HG02588 (cell line): ENCODE results near the gene SAP30L.

Experiments used
- ATAC-seq: cut with Tn5 transposase; IDR thresholded peaks from one replicate; pipeline ENCODE4 v1.9.1; 2021; ENCODE audit warnings: mild to moderate bottlenecking, moderate library complexity; ENCODE audit not compliant: unreplicated experiment

Gene SAP30L

DNA sequence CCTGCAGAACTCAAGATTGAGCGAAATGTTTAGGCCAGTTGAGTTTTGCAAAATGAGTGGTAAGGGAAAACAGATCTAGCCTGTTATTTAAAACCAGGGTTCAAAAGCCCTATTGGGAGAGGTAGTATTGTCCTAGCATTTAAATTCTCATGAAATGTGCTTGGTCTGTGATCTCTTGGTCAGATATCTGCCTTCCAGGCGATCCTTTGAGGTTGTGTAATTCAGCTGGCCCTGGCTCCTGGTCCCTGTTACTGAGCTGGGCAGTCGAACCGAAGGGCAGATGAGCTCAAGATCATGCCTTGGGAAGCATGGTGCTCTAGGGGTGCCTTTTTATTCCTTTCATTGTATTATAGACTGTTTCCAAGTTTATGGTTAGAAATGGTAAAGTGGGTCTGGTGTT, 14.4 kb downstream of the SAP30L start:
- ATAC-seq, result no peak

DNA sequence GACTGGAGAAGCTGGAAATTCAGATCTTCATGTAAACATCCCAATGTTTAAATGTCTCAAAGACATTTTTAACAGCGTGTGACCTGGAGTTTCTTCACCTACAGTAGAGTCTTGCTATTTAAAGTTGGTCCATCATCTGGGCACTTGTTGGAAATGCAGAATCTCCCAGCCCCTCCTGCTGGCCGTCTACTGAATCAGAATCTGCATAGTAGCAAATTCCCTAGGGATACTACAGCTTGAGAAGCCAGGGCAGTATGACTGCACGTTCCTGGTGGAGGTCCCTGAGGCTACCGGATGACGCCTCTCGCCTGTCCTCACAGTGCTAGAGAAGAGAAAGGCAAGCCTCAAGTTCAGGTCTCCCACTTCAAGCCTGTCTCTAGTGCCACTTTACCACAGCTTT, 15.7 kb downstream of the SAP30L start:
- no peak for ATAC-seq

DNA sequence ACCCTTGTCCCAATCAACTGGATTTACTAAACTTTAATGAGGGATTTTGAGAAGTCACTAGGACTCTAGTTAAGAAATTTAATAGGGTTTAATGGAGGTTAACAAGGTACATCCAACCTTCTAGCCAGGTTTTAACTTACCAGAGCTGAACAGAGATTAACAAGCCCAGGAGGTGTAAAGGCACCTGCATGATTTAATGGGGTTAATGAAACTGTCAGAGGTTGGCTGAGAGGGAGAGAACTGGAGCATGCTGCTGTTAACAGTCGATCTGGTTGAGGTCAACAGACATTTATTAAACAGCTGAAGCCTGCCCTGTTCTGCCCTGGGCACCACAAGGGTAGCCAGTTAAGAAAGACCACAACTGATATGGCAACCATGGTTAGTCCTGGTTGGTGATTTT, 18.6 kb downstream of the SAP30L start:
- ATAC-seq, result no peak

DNA sequence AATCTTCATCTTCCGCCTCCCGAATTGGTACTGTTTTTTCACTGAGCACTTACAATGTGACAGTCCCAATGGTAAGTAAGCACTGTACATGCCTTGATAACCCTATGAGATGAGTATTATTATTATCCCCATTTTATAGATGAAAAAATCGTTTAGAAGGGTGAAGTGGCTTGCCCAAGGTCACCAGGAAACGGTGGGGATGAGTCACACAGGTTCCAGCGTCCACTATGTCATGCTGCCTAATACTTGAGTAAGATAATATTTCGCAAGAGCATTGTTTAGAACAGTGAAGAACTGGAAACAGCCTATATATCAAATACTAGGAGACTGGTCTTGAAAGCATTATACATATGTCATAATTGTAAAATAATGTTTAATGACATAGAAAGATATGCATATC, 19.4 kb downstream of the SAP30L start:
- no peak for ATAC-seq

DNA sequence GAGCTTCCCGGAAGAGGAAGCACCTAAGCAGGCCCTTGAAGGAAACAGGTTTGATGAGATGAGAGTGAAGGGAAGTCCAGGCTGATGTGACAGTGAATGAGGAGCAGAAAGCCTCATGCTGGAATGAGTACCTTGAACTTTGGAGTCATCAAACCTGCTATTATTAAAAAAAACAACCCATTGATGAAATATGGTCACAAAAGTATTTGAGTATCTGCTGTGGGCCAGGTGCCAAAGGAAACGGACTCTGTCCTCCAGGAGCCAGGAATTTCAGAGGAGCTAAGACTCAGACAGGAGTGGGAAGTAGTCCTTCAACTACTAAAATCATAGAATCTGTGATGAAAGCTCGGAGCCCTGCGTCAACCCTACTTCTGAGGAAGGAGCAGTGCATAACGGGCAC, 20.4 kb downstream of the SAP30L start:
- no peak for ATAC-seq

DNA sequence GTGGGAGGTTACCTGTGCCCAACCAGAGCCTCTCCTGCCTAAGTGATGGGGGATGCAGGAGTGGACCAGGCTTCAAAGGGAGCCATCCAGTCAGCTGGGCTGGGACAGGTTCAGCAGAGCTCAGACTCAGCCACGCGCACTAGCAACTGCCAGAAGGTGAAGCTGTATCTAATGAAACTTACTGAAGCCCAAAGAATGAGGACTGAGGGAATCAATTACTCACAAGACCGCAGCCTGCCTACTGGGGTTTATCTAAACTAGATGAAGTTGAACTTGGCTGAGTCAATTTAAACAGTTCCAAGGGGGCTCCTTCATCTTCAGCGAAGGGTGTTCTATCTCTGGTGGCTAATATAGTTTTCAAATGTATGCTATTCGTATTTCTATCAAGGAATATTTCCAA, 20.9 kb downstream of the SAP30L start:
- ATAC-seq, result no peak

DNA sequence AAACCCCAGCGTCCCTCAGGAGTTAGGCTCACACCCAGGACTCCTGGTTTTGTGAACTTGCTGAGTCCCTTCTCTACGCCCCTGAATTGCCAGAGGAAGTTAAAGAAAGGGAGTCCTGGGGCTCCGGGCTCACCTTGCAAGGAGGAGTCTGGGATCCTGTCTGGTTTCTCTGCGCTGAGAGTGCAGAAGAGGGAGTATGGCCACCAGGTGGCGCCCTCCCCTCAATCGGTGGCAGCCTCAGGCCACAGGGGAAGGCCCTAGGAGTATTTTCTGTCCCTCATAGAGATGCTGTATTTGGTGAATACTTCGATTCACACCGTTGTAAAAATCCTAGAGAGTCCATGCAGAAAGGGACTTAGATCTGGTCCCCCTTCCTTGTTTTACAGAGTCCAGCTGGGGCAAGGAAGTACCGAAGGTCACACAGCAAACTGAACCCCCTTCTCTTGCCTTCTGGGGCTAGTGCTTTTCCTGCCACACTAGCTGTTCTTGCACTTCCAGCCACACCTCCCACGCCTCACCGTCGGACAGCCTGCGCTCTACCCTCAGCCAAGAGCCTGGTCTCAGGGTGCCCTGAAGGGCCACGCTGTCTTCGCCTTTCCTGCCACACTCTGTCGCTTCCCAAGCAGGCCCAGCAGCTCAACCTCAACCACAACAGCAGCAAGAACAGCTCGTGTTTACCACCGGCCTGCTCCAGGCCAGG, 22.0 kb downstream of the SAP30L start:
- ATAC-seq, result peak; percentile 98

DNA sequence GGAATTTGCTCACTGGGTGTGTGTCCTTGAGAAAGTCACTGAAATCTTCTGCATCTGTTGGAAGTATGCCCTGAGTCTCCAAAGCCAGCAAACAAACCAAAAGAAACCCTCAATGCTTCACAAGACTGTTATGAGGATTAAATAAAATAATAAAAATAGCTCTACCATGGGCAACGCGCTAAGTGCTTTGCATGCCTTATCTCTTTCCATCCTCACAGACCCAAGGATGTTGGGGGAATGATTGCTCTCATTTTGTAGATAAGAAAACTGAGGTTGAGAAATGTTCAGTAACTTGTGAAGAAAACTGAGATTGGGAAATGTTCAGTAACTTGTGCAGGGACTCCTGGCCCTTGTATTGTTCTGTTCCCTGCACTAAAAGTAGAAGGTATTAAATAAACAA, 24.3 kb downstream of the SAP30L start:
- no peak for ATAC-seq

DNA sequence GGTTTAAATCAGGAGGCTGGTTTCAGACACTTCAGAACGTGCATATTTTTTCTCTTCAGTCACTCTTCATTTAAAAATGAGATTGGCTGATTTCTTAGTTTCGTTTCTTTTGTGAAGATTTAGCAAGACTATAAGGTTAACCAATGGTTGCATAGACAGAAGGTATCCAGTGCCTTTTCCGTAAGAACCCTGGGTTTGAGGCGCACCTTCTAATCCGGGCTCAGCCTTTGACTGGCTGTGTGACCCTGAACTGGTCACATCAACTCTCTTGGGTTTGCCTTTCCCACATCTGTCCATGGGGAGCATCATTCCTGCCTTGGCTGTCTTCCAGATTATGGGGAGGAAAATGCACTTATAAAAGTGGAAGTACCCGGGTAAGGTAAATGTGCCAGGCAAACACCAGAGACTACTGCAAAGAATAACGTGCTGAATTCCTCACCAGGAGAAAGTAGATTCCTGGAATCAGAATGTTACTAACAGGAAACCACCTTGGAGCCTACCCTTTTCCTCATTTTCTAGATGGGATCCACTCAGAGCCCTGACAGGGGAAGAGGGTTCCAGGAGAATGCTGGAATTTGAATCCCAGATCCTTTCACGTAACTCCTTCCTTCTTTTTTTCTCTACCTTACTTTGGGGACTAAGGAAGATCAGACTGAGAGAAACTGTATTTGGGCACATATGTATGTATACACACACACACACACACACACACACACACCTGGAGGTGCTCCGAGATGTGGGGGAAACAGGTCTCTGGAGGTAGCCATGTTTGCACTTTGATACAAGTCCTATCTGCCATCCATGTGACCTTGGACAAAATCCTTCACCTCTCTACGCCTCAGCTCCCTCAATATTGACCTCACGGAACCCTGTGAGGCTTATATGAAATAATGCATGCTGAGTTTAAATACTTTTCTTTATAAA, 25.4 kb downstream of the SAP30L start:
- no peak for ATAC-seq

DNA sequence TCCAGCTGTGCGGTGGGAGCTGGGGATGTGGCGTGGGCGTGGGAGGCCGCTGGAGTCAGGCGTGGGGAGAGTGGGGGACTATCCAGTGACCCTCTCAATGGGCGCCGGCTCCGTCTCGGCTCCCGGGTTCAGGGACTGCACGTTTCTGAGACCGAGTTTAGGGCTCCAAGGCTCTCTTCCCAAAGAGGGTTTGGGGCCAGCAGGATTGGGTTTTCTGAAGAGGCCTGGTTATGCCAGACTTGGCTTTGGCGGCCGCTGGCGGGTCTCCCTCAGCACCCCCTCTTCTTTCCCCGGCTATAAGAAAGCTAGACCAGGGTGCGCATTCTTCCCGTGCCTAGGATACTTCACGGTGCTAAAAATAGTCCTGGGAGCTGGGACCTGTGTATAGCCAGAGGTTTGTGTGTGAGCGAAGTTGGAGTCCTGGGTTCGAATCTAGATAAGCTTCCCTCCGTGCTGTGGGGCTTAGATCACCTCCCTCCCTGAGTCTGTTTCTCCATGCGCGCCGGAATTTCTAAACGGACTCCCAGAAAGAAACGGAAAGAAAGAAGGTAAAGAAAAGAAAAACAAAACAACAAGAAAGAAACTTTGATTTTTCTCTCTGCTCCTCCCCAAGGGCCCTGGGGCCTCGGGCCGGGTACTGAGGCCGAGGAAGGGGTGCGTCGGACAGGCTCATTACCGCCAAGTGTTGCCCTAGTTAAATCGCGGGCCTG, 27.2 kb downstream of the SAP30L start:
- no peak for ATAC-seq

DNA sequence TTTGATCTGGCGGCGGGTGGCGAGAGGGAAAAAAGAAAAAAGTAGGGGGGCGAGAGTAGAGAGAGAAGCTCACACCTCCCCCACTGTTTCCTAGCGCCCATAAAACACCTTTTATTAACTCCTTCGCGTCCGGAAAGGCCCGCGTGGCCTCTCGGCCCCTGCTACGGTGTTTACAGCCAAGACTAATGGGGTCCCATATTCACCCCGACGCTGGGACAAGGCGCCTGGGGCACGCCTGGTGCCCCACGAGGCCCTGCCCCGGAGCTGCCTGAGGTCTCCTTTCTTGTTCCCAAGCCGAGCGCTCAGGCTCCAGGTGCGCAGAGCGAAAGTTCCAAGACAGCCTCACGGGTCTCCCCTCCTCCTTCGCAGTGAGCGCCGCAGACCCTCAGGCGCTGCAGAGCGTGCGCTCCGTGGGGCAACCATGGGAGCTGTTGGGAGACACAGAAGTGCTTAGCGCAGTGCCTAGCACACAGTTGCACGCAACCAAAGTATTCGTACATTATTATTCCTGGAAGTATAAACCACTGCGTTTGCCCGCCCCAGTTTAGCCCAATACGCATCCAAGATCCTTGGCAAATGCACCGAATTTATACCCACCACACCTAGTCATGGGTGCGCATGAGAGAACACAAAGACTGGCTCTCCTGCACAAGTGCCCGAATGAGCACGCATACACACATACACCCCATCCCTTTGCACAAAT, 27.9 kb downstream of the SAP30L start:
- ATAC-seq, result no peak

DNA sequence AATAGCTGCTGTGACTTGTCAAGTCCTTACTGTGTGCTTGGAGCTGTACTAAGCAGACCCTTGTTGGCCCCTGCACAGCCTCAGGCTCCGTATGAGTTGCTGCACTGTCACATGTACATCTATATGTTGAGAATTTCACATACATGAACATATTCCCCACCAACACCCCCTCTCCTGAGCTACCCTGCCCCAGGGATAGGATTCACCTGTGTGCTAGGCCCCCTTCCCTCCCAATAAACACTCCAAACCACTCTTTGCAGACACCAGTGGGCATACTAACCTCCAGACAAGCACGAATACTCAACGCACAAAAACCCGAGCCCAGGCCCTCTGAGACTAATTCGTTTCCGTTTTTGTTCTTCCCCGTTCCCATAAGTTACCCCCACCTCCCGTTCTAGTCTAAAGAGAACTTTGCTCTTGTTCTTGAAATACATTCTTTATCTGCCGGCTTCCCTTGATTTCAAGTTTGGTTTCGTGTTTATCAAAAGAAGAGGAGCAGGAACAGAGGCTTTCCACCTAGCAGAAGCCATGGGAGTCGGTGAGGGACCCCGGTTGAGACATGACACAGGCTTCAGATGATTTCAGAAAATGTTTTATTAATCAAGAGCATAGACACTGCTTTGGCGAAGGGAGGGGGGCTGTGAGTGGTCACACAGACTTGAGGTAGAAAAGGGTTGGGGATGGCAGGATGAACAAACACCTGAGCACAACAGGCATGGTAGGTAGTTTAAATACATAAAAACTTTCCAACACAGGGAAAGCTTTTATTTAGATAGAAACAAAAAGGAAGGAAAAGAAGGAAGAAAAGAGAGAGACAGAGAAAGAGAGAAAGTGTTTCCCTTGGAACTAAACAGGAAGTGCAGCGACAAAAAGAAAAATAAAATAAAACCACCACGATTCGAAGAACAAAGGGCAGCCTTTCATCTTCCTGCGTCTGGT, 28.9 kb downstream of the SAP30L start:
- ATAC-seq, result no peak

DNA sequence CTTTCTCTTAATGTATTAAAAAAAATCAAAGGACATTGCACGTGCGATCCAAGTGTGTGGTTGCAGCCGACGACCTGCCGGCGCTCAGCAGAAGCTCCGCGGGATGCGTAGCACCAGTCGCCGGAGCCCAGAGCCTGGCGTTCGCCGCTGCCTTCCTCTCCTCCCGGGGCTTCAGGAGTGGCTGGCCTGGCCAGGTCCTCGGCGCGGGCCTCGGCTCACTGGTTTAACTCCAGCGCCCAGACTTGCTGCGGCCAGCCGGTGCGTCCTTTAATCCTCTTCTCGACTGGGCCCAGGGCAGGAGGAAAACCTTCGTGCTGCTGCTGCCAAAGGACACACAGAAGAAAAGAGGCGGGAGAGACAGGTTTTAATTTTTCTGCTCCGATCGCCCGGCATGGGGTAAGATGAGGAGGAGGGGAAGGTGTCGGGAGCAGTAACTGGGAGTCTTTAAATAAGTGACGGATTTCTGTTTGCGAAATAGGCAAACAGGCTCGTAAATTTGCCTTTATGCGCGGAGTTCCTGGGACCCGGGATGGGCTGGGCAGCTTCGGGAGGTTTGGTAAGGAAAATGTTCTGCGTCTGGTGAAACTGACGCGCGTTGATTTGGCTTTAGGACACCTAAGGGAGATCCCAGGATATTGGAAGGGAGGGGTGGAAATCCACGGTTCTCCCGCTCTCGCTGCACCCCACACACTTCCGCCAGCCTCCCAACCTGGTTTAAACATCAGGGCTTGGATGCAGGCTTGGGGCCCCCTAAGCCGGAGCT, 30.0 kb downstream of the SAP30L start:
- ATAC-seq, result no peak

DNA sequence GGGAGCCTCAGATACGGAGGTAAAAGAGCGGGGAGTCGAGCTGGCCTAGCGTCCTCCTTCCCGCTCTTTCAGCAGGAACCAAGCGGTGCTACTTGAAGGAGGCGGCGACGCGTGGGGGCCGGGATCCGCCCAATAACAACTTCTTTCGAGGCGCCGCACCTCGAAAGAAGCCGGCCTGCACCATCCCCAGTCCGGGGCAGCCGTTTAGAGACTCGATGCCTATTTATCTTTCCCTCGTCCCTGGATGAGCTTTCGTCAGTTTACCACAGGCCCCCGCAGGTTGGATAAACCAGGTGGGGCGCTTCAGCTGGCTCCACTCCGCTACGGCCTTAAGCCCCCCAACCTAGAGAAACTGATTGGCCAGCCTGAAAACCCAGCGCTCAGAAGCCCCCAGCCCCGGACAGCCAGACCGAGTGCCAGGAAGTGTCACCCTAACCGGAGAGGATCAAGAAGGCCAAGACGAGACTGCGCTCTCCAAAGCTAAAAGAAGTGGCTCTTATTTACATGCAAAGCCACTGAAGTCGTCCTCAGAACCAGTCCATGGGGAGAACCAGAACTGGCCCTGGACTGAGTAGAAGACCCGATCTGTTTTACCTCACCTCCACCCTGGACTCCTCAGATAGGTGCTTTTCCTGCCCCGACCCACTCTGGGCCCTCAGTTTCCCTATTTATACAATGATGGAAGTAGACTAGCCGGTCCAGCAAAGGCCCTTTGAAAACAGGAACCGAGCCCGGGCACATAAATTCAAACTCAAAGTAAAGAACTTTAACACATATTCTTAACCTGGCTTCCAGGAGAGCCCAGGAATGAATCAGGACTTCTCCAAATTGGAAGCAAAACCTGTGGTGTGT, 30.8 kb downstream of the SAP30L start:
- no peak for ATAC-seq

DNA sequence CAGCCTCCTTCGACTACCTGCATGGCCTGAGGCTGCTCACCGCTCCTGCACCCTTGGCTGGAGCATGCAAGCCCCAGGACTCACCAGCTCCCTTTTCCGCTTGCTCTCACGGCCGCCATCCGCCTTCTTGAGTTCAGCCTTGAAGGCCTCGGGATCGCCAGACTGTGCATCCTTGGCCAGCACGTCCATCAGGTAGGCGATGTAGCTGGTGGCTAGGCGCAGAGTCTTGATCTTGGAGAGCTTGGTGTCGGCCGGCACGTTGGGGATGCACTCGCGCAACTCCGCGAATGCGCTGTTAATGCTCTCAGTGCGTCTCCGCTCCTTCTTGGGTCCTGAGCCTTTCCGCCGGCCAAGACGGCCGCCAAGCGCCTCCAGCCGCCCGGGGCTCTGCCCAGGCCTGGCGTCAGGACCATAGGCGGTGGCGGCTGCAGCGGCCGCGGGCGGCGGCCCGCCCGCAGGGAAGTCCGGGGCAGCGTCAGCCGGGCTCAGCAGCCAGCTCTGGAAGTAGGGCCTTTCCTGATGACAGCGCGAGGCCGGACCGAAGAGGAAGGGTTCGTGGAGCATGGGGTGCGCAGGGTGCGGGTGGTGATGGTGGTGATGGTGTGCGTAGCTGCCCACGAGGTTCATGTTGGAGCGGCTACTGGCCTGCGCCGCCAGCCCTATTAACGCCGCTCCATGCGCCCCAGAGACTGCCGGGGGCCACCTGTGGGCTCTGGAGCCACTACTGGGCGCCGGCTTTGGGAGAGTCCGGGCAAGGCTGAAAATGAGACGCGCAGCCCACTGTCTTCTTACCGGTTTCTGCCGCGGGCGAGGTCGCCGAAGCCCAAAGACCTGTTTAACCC, 31.8 kb downstream of the SAP30L start:
- ATAC-seq, result no peak

DNA sequence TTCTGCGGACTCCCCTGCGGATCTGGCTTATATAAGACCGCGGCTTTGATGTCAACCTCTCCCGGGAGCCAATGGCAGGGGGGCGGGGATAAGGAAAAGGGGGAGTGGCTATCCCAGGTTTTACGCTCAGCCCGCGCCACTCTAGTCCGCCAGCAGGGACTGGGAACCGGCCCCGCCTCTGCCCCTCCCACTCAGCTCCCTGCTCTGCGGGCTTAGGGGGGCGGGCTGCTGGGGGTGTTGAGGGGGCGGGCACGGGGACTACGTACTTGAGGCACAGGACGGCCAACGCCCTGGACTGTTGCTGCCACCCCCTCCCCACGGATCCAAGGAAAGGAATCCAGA, 32.4 kb downstream of the SAP30L start, which contains the start of gene HAND1:
Gene HAND1 (minus strand): TSS at position 4 of the 342 bp plus-strand sequence. CDS start 219 bp downstream, outside the sequence.
- no peak for ATAC-seq

DNA sequence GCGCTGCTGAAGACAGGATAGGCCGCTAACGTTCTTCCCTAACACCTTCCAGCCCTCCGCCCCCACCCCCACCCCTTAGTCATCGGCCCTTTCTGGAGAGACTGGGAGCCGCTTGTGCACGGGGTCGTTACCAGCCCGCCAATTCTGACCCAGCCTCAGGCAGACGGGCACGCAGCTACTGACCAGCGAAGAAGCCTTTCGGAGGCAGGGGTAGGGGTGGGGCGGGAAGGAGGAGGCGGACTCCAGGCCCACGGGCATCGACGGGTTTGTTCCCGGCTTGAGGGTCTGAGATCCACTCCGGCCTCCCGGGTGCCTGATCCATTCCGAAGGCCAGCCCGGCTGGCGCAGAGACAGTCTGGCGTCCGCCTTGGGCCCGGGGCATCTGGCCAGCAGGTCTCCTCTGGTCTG, 33.0 kb downstream of the SAP30L start:
- ATAC-seq, result no peak
